GM13976 (cell line): ENCODE data around the gene CCDC177.
"Not testable (repeated sequence)": the region's sequence is repeated elsewhere in the genome, so short reads cannot be mapped to it uniquely, and the experiment has no call there.

Experiments
- DNase-seq: peaks from one replicate; pipeline ENCODE4 v3.0.0; 2012; ENCODE audit warnings: low spot score
- CTCF ChIP-seq: IDR thresholded peaks from 2 replicates; pipeline ENCODE4 v1.5.1; 2012; ENCODE audit warnings: borderline replicate concordance, mild to moderate bottlenecking; ENCODE audit not compliant: insufficient read depth; ENCODE audit errors: extremely low read depth, missing control alignments, control extremely low read depth
- in situ Hi-C: fragments of 300-500 bp; cut with MboI; formaldehyde crosslinking; loops from one replicate; pipeline ENCODE4 v1.12.0; 2022; ENCODE audit warnings: low sequenced_read_pairs, mixed read lengths, inconsistent platforms; ENCODE audit not compliant: unreplicated experiment

The CCDC177 gene

GRCh38 chr14:69605738-69606137 lies 31.1 kb upstream of the CCDC177 start:
- in situ Hi-C loops = loop anchor here (5.0 kb wide), 1 partner anchor 112 kb away; no protein-coding TSS in a partner anchor
- TF ChIP-seq CTCF = no peak
- no peak for DNase-seq

- in situ Hi-C loops = no loop called here
- no peak for TF ChIP-seq CTCF
- no peak for DNase-seq
These were observed 25.7 kb upstream of the CCDC177 start for GRCh38 chr14:69600304-69600891.

- in situ Hi-C loops = loop anchor here (25.0 kb wide), 1 partner anchor 413 kb away; no protein-coding TSS in a partner anchor
- DNase-seq = not testable (repeated sequence)
These were observed 24.8 kb upstream of the CCDC177 start for GRCh38 chr14:69599431-69599830.

GRCh38 chr14:69595336-69595735 lies 20.7 kb upstream of the CCDC177 start:
- no peak for DNase-seq
- in situ Hi-C loops = loop anchor here (25.0 kb wide), 1 partner anchor 417 kb away; no protein-coding TSS in a partner anchor
- TF ChIP-seq CTCF = no peak

GRCh38 chr14:69594846-69595245 lies 20.2 kb upstream of the CCDC177 start:
- TF ChIP-seq CTCF = no peak
- in situ Hi-C loops = loop anchor here (25.0 kb wide), 1 partner anchor 417 kb away; no protein-coding TSS in a partner anchor
- DNase-seq = no peak

GRCh38 chr14:69593018-69593677 lies 18.5 kb upstream of the CCDC177 start:
- no peak for TF ChIP-seq CTCF
- in situ Hi-C loops = loop anchor here (25.0 kb wide), 1 partner anchor 419 kb away; no protein-coding TSS in a partner anchor
- DNase-seq = peak; percentile 40

GRCh38 chr14:69591317-69591716 lies 16.6 kb upstream of the CCDC177 start:
- in situ Hi-C loops = loop anchor here (25.0 kb wide), 1 partner anchor 421 kb away; no protein-coding TSS in a partner anchor
- DNase-seq = no peak
- no peak for TF ChIP-seq CTCF
